ENCODE data around the gene PLXNA1.

The PLXNA1 gene

GRCh38 chr3:126983276-126983652 is 349 bp downstream of the PLXNA1 start:
- no peaks in the 10 kb centered on the region for H3K9me3 ChIP-seq (ENCODE audit: insufficient read depth, low read length)
- H3K79me2 ChIP-seq (ENCODE audit: insufficient read depth, low read length): no peaks in the 10 kb centered on the region
- H3F3A ChIP-seq (ENCODE audit: insufficient read depth): no peaks in the 10 kb centered on the region
- no peaks in the 10 kb centered on the region for H3K9me2 ChIP-seq (replicated peaks; ENCODE audit: insufficient read depth, low read length)
- H3K36me3 ChIP-seq (ENCODE audit: low read length): no peaks in the 10 kb centered on the region
- no peak overlapping the region for H2AFZ ChIP-seq (ENCODE audit: low read depth, low read length, severe bottlenecking)
- H4K20me1 ChIP-seq (ENCODE audit: low read depth, low read length): no peaks in the 10 kb centered on the region
- H3K4me3 ChIP-seq (ENCODE audit: insufficient read depth, low read length, poor library complexity, severe bottlenecking): peak overlapping the region; percentile 49
- no peak for TF ChIP-seq EZH2phosphoT487 (conservative IDR thresholded peaks at IDR 0.05; ENCODE audit: low read length)
- no peak for TF ChIP-seq CTCF (IDR thresholded peaks at IDR 0.05; ENCODE audit: insufficient read depth, low read length, poor library complexity, severe bottlenecking)
- peak overlapping the region; percentile 36 for H3K4me2 ChIP-seq (ENCODE audit: low read depth, low read length, poor library complexity, severe bottlenecking)
- H3K9ac ChIP-seq (ENCODE audit: low read length): peak overlapping the region; percentile 22; the same call in 1 of the 2 replicates
- H3K27ac ChIP-seq (ENCODE audit: low read depth, low read length): no peak overlapping the region
- no peaks in the 10 kb centered on the region for H3K27me3 ChIP-seq (ENCODE audit: low read length)

GRCh38 chr3:126983653-126984390 is 907 bp downstream of the PLXNA1 start:
- H3K9me3 ChIP-seq (ENCODE audit: insufficient read depth, low read length): no peaks in the 10 kb centered on the region
- peak overlapping the region; percentile 49 for H3K4me3 ChIP-seq (ENCODE audit: insufficient read depth, low read length, poor library complexity, severe bottlenecking)
- no peak overlapping the region for H2AFZ ChIP-seq (ENCODE audit: low read depth, low read length, severe bottlenecking)
- peak overlapping the region; percentile 36 for H3K4me2 ChIP-seq (ENCODE audit: low read depth, low read length, poor library complexity, severe bottlenecking)
- no peaks in the 10 kb centered on the region for H3K36me3 ChIP-seq (ENCODE audit: low read length)
- no peaks in the 10 kb centered on the region for H4K20me1 ChIP-seq (ENCODE audit: low read depth, low read length)
- no peak overlapping the region for H3K27ac ChIP-seq (ENCODE audit: low read depth, low read length)
- no peaks in the 10 kb centered on the region for H3K79me2 ChIP-seq (ENCODE audit: insufficient read depth, low read length)
- H3K9ac ChIP-seq (ENCODE audit: low read length): peak overlapping the region; percentile 22; the same call in 1 of the 2 replicates
- no peaks in the 10 kb centered on the region for H3K27me3 ChIP-seq (ENCODE audit: low read length)
- no peak for TF ChIP-seq CTCF (IDR thresholded peaks at IDR 0.05; ENCODE audit: insufficient read depth, low read length, poor library complexity, severe bottlenecking)
- TF ChIP-seq EZH2phosphoT487 (conservative IDR thresholded peaks at IDR 0.05; ENCODE audit: low read length): no peak
- H3F3A ChIP-seq (ENCODE audit: insufficient read depth): no peaks in the 10 kb centered on the region
- no peaks in the 10 kb centered on the region for H3K9me2 ChIP-seq (replicated peaks; ENCODE audit: insufficient read depth, low read length)

- no peak overlapping the region for H3K27ac ChIP-seq (ENCODE audit: low read depth, low read length)
- no peaks in the 10 kb centered on the region for H3K9me3 ChIP-seq (ENCODE audit: insufficient read depth, low read length)
- H3K27me3 ChIP-seq (ENCODE audit: low read length): no peaks in the 10 kb centered on the region
- H3F3A ChIP-seq (ENCODE audit: insufficient read depth): no peaks in the 10 kb centered on the region
- no peak overlapping the region for H3K9ac ChIP-seq (ENCODE audit: low read length)
- H3K36me3 ChIP-seq (ENCODE audit: low read length): no peaks in the 10 kb centered on the region
- H4K20me1 ChIP-seq (ENCODE audit: low read depth, low read length): no peaks in the 10 kb centered on the region
- H3K4me2 ChIP-seq (ENCODE audit: low read depth, low read length, poor library complexity, severe bottlenecking): no peak overlapping the region
- no peaks in the 10 kb centered on the region for H3K9me2 ChIP-seq (replicated peaks; ENCODE audit: insufficient read depth, low read length)
- H2AFZ ChIP-seq (ENCODE audit: low read depth, low read length, severe bottlenecking): no peak overlapping the region
- no peaks in the 10 kb centered on the region for H3K79me2 ChIP-seq (ENCODE audit: insufficient read depth, low read length)
- no peak overlapping the region for H3K4me3 ChIP-seq (ENCODE audit: insufficient read depth, low read length, poor library complexity, severe bottlenecking)
- TF ChIP-seq EZH2phosphoT487 (conservative IDR thresholded peaks at IDR 0.05; ENCODE audit: low read length): no peak
- no peak for TF ChIP-seq CTCF (IDR thresholded peaks at IDR 0.05; ENCODE audit: insufficient read depth, low read length, poor library complexity, severe bottlenecking)
These were observed 1.6 kb downstream of the PLXNA1 start for GRCh38 chr3:126984391-126985131.

Data from SU-DHL-6 (cell line).